Vagina (tissue), 2 donors: ENCODE measurements around the gene PABPN1.

ENCODE experiments used
- CTCF ChIP-seq, 3 experiments: fragments of 450-650 bp in 2 of 3; fragments of 200-600 bp in 1 of 3; sonication (generic) in 1 of 3; IDR thresholded peaks; one replicate each; pipeline ENCODE4 v1.5.1; 2017 to 2019; ENCODE audit warnings: antibody characterized with exemption in 3 of 3, mild to moderate bottlenecking in 2 of 3, moderate library complexity in 2 of 3
- POLR2A ChIP-seq, 2 donors: fragments of 450-650 bp; IDR thresholded peaks; one replicate each; pipeline ENCODE4 v1.6.1; 2017; ENCODE audit warnings: antibody characterized with exemption in 2 of 2, mild to moderate bottlenecking in 2 of 2, moderate library complexity in 2 of 2
- POLR2AphosphoS5 ChIP-seq, 2 donors: sonication (generic); formaldehyde crosslinking; IDR thresholded peaks; one replicate each; pipeline ENCODE4 v1.9.0; 2017; ENCODE audit warnings: antibody characterized with exemption in 2 of 2, mild to moderate bottlenecking in 2 of 2, low read depth in 1 of 2; ENCODE audit not compliant: insufficient read depth in 1 of 2

GRCh38 chr14:23349156-23349845, 28.0 kb downstream of the PABPN1 start:
- no peak for TF ChIP-seq CTCF (IDR thresholded peaks at IDR 0.05)
- no peak for TF ChIP-seq POLR2A (IDR thresholded peaks at IDR 0.05)
- no peak for TF ChIP-seq POLR2AphosphoS5 (IDR thresholded peaks at IDR 0.05; ENCODE audit: insufficient read depth in 1 of 2, low read depth in 1 of 2)
